Ascending aorta (tissue), 2 donors: Measurements from ENCODE around the gene GAB2. TPM values are rescaled to one million over a fixed set of nuclear protein-coding genes. Genes with fewer than 3 reads are reported as not detected.

ENCODE experiments used
- DNase-seq, 2 donors: peaks; one replicate each; pipeline ENCODE4 v3.0.0-alpha.2; 2019; ENCODE audit warnings: low spot score in 2 of 2
- H3K27ac ChIP-seq, 2 donors: fragments of 200-600 bp; sonication (generic); one replicate each; pipeline ENCODE4 v1.5.1; 2016 to 2017; ENCODE audit warnings: mild to moderate bottlenecking in 1 of 2
- H3K27me3 ChIP-seq: fragments of 200-600 bp; sonication (generic); one replicate; pipeline ENCODE4 v1.5.1; 2017
- H3K36me3 ChIP-seq, 2 donors: fragments of 200-600 bp; sonication (generic); one replicate each; pipeline ENCODE4 v1.5.1; 2016
- H3K4me1 ChIP-seq, 2 donors: fragments of 200-600 bp; sonication (generic); one replicate each; pipeline ENCODE4 v1.5.1; 2016 to 2017; ENCODE audit warnings: mild to moderate bottlenecking in 1 of 2
- H3K4me3 ChIP-seq, 2 donors: fragments of 200-600 bp; sonication (generic); one replicate each; pipeline ENCODE4 v1.5.1; 2016 to 2017; ENCODE audit warnings: mild to moderate bottlenecking in 1 of 2
- H3K9me3 ChIP-seq, 2 donors: fragments of 200-600 bp; sonication (generic); one replicate each; pipeline ENCODE4 v1.5.1; 2016
- intact Hi-C: fragments of 100-400 bp; cut with DNase I; formaldehyde crosslinking; loops from one replicate; pipeline ENCODE4 v1.15.1; 2023
- total RNA-seq: library from RNA; depleted of rRNA; stranded (reverse); fragments of >200 nt; gene quantifications from one replicate; pipeline ENCODE4 v1.1.0, GENCODE V29; 2016
- TF ChIP-seq, protein P1 (sequence below), 3 experiments: fragments of 200-600 bp in 2 of 3; fragments of 450-650 bp in 1 of 3; sonication (generic) in 2 of 3; IDR thresholded peaks; one replicate each; pipeline ENCODE4 v1.5.1; 2016 to 2019; ENCODE audit warnings: antibody characterized with exemption in 3 of 3, mild to moderate bottlenecking in 1 of 3, moderate library complexity in 1 of 3

GAB2 gene
- total RNA-seq, 1 donor from 2014 or later, result 21.6 TPM

DNA sequence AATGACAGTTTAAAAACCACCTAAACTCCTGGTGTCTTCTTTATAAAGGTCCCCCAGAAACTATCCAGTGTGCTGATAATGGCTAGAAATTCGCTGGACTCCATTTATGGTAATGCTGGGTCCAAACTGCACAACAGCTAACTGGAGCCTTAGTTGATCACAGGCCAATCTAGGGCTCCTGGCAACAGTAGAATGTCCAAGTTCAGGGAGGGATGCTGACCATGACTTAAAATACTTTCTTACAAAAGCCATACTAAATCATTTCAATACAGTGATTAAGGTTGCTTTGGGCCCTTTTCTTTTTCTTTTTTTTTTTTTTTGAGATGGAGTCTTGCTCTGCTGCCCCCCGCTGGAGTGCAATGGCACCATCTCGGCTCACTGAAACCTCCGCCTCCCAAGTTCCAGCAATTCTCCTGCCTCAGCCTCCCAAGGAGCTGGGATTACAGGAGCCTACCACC lies 14.5 kb upstream of the GAB2 start:
- H3K4me3 ChIP-seq, result no peak overlapping the region
- intact Hi-C loops, result no loop called here
- TF ChIP-seq, protein P1, sequence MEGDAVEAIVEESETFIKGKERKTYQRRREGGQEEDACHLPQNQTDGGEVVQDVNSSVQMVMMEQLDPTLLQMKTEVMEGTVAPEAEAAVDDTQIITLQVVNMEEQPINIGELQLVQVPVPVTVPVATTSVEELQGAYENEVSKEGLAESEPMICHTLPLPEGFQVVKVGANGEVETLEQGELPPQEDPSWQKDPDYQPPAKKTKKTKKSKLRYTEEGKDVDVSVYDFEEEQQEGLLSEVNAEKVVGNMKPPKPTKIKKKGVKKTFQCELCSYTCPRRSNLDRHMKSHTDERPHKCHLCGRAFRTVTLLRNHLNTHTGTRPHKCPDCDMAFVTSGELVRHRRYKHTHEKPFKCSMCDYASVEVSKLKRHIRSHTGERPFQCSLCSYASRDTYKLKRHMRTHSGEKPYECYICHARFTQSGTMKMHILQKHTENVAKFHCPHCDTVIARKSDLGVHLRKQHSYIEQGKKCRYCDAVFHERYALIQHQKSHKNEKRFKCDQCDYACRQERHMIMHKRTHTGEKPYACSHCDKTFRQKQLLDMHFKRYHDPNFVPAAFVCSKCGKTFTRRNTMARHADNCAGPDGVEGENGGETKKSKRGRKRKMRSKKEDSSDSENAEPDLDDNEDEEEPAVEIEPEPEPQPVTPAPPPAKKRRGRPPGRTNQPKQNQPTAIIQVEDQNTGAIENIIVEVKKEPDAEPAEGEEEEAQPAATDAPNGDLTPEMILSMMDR (IDR thresholded peaks at IDR 0.05), result peak in 2 of 3 experiments; percentile 44 to 54
- H3K9me3 ChIP-seq, result no peaks in the 10 kb centered on the region
- H3K4me1 ChIP-seq, result no peaks in the 10 kb centered on the region
- no peak for DNase-seq
- no peaks in the 10 kb centered on the region for H3K27me3 ChIP-seq
- H3K36me3 ChIP-seq, result no peaks in the 10 kb centered on the region
- H3K27ac ChIP-seq, result no peak overlapping the region

DNA sequence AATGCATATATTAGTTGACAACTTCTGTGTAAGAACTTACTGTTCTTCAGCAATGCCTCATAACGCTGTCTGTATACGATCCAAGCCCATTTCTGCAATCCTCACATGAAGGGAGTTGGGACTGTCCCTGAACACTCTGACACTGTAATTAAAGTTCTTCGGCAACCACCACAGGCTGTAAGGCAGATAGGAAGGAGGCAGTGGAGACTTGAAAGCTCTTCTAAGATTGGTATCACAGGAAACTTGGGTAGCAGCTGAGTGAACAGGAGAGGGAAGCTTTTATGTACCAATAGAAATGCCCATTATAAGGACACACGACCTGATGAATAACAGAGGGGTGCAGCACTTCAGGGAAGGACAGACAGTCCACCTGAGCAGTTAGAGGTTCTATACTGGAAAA lies 12.0 kb upstream of the GAB2 start:
- Histone ChIP-seq H3K27ac (no peak overlapping the region), H3K36me3 (no peaks in the 10 kb centered on the region), H3K27me3 (no peaks in the 10 kb centered on the region), H3K9me3 (no peaks in the 10 kb centered on the region), H3K4me3 (no peak overlapping the region), H3K4me1 (peaks cover 0 to 2% of the 10 kb centered on the region in 2 donors)
- intact Hi-C loops, result no loop called here
- TF ChIP-seq, protein P1 (IDR thresholded peaks at IDR 0.05), result no peak
- no peak for DNase-seq

DNA sequence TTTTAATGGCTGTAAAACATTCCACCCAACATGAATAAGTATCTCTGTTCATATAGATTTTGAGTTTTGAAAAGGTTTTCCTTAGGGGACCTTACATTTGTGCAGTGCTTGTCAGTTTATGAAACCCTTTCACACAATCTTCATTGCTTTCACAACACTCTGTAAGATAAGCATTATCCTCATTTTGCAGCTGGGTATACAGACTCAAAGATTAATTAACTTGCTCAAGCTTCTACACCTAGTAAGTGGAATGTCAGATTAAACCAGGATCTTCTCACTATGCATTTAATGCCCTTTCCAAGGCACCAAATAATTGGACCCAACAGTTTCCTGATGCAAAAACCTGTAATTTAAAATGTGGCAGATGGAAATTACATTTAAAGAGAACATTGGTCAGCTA lies 11.6 kb upstream of the GAB2 start:
- intact Hi-C loops, result no loop called here
- no peak for DNase-seq
- Histone ChIP-seq H3K36me3 (no peaks in the 10 kb centered on the region), H3K27ac (no peak overlapping the region), H3K27me3 (no peaks in the 10 kb centered on the region), H3K4me1 (peaks cover 0 to 2% of the 10 kb centered on the region in 2 donors), H3K9me3 (no peaks in the 10 kb centered on the region), H3K4me3 (no peak overlapping the region)
- TF ChIP-seq, protein P1 (IDR thresholded peaks at IDR 0.05), result no peak

DNA sequence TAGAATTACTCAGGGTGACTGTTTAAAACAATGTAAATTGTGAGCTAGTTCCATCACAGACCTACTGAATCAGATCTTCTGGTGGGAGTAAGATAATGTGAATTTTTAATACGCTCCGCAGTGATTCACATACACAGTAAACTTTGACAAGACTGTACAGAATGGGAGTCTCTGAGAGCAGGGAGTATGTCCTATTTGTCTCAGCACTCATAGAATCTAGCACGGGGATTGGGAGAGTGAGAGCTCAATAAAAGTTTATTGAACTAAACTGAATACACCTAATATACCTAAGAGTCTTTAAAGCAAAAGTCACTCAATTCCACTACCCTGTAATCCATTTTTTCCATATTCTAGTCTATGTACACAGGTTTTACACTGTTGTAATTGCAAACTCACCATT lies 11.2 kb upstream of the GAB2 start:
- no peaks in the 10 kb centered on the region for H3K9me3 ChIP-seq
- H3K36me3 ChIP-seq, result no peaks in the 10 kb centered on the region
- no peak overlapping the region for H3K27ac ChIP-seq
- peaks cover 0 to 2% of the 10 kb centered on the region in 2 donors for H3K4me1 ChIP-seq
- TF ChIP-seq, protein P1 (IDR thresholded peaks at IDR 0.05), result no peak
- no peak for DNase-seq
- no peaks in the 10 kb centered on the region for H3K27me3 ChIP-seq
- intact Hi-C loops, result no loop called here
- H3K4me3 ChIP-seq, result no peak overlapping the region

DNA sequence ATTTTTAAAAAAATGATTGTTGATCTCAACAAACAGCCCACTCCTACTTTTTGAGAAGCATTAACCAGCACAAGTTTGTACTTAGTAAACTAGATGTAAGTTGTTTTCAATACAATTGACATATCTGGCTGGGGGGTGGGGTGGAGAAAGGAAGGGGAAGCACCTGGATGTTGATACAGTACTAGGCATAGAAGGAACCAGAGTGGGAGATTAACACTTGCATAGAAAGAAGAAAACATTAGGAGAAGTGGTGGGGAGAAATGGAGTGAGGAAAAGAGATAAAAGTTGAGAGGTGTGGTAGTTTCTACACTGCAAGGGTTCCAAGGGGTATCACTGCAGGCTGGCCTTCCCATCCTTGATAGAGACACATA lies 10.6 kb upstream of the GAB2 start:
- no peaks in the 10 kb centered on the region for H3K27me3 ChIP-seq
- H3K36me3 ChIP-seq, result no peaks in the 10 kb centered on the region
- intact Hi-C loops, result no loop called here
- no peaks in the 10 kb centered on the region for H3K9me3 ChIP-seq
- H3K4me3 ChIP-seq, result no peak overlapping the region
- TF ChIP-seq, protein P1 (IDR thresholded peaks at IDR 0.05), result no peak
- H3K27ac ChIP-seq, result no peak overlapping the region
- H3K4me1 ChIP-seq, result peaks cover 0 to 2% of the 10 kb centered on the region in 2 donors
- no peak for DNase-seq
